Neural progenitor cell (in vitro differentiated cells): ENCODE results near the gene TCF7L1.

ENCODE experiments used
- EZH2phosphoT487 ChIP-seq: fragments of 200-600 bp; sonication (generic); IDR thresholded peaks from 2 replicates; pipeline ENCODE4 v1.6.1; 2017; ENCODE audit warnings: antibody characterized with exemption
- TF ChIP-seq, protein P1 (sequence below): fragments of 200-600 bp; sonication (generic); IDR thresholded peaks from 2 replicates; pipeline ENCODE4 v1.5.1; 2017; ENCODE audit warnings: antibody characterized with exemption, mild to moderate bottlenecking

DNA sequence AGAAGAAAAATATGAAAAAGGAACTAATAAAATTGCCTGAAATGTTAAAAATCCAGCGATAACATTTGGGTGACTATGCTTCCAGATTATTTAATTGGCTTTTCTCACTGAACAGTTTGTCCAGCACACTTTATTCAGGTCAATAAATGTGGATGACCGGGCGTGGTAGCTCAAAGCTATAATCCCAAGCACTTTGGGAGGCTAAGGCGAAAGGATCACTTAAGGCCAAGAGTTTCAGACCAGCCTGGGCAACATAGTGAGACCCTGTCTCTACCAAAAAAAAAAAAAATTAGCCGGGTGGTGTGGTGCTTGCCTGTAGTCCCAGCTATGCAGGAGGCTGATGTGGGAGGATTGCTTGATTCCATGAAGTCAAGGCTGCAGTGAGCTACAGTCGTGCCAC lies 139.2 kb downstream of the TCF7L1 start:
- TF ChIP-seq, protein P1, sequence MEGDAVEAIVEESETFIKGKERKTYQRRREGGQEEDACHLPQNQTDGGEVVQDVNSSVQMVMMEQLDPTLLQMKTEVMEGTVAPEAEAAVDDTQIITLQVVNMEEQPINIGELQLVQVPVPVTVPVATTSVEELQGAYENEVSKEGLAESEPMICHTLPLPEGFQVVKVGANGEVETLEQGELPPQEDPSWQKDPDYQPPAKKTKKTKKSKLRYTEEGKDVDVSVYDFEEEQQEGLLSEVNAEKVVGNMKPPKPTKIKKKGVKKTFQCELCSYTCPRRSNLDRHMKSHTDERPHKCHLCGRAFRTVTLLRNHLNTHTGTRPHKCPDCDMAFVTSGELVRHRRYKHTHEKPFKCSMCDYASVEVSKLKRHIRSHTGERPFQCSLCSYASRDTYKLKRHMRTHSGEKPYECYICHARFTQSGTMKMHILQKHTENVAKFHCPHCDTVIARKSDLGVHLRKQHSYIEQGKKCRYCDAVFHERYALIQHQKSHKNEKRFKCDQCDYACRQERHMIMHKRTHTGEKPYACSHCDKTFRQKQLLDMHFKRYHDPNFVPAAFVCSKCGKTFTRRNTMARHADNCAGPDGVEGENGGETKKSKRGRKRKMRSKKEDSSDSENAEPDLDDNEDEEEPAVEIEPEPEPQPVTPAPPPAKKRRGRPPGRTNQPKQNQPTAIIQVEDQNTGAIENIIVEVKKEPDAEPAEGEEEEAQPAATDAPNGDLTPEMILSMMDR: no peak
- no peak for TF ChIP-seq EZH2phosphoT487
